Right lobe of liver (tissue), 4 donors: Measurements from ENCODE around the gene BMERB1.

Source experiments
- CTCF ChIP-seq, 4 donors: fragments of 200-600 bp in 3 of 4; fragments of 450-650 bp in 1 of 4; IDR thresholded peaks; one replicate each; pipeline versions ENCODE4 v1.5.1 to v1.8.0; 2016 to 2022; ENCODE audit warnings: antibody characterized with exemption in 4 of 4, mild to moderate bottlenecking in 2 of 4
- POLR2A ChIP-seq: fragments of 450-650 bp; IDR thresholded peaks from one replicate; pipeline ENCODE4 v1.6.1; 2017; ENCODE audit warnings: antibody characterized with exemption, mild to moderate bottlenecking
- donor health status: DM: no; HTN: no; CAD: no.
- donor health status: DM: no; HTN: no; CAD: no.
- donor health status: DM: no; HTN: yes; CAD: no.

- TF ChIP-seq POLR2A: no peak
- no peak for TF ChIP-seq CTCF (IDR thresholded peaks at IDR 0.05)
These were observed 16.8 kb downstream of the BMERB1 start for GRCh38 chr16:15451098-15451731.
